ENCODE results near the gene UBE2N. TPM values are rescaled to one million over a fixed set of nuclear protein-coding genes. Genes with fewer than 3 reads are reported as not detected.

UBE2N gene
- total and polyA plus RNA-seq, 2 of the 8 experiments (the other 6 are each of a cell fraction or from before 2014, with no cell fraction given) = 108 to 225 TPM

- no peak overlapping the region for H2BK20ac ChIP-seq (ENCODE audit: low read length)
- POLR2A ChIA-PET (ENCODE audit: partially characterized antibody) = interaction anchor here (1.5 kb wide), 1 partner anchor 14 kb away, joined by 5 read pairs; no protein-coding TSS in a partner anchor
- H3K27ac ChIP-seq (ENCODE audit: low read depth, low read length) = no peak overlapping the region
- no peaks in the 10 kb centered on the region; the same call in 1 of the 2 replicates for H3K23me2 ChIP-seq (ENCODE audit: low read depth, low read length)
- peaks cover 31 to 98% of the 10 kb centered on the region in 2 experiments for H3K79me2 ChIP-seq (ENCODE audit: control insufficient read depth in 1 of 2, insufficient read depth in 2 of 2, low read length in 2 of 2)
- no peak overlapping the region for H3K4me2 ChIP-seq (ENCODE audit: insufficient read depth in 1 of 2, low read depth in 2 of 2, low read length in 2 of 2)
- H3K27me3 ChIP-seq (replicated peaks in 1 of 4; ENCODE audit: control insufficient read depth in 3 of 4, extremely low read depth in 1 of 4, insufficient read depth in 3 of 4, low read length in 3 of 4) = no peaks in the 10 kb centered on the region
- no peak overlapping the region for H3K18ac ChIP-seq (ENCODE audit: extremely low read depth, low read length)
- no peak overlapping the region for H2BK12ac ChIP-seq (ENCODE audit: low read depth, low read length)
- no peak overlapping the region for H3K56ac ChIP-seq (replicated peaks; ENCODE audit: insufficient read length, low read depth, low read length)
- no peak overlapping the region for H4K8ac ChIP-seq (ENCODE audit: extremely low read depth, insufficient read depth, low read length)
- H3K4ac ChIP-seq (replicated peaks; ENCODE audit: insufficient read length, low read depth, low read length) = no peak overlapping the region
- H3K79me1 ChIP-seq (ENCODE audit: low read depth, low read length) = peaks cover 5% of the 10 kb centered on the region; the same call in 1 of the 2 replicates
- H4K5ac ChIP-seq (ENCODE audit: insufficient read length, low read depth, low read length) = no peak overlapping the region
- H2AFZ ChIP-seq (ENCODE audit: low read length) = no peak overlapping the region
- no peak overlapping the region for H2AK5ac ChIP-seq (ENCODE audit: low read depth, low read length)
- H3K23ac ChIP-seq (ENCODE audit: insufficient read length) = no peak overlapping the region
- H3K9me3 ChIP-seq (ENCODE audit: insufficient read depth in 2 of 2, low read depth in 1 of 2, low read length in 1 of 2) = no peaks in the 10 kb centered on the region
- CTCF ChIA-PET (ENCODE audit: partially characterized antibody) = no interaction called here
- 83% methylated on average over 4 of the region's 4 CpGs; no CpG with 5 or more reads in 1 of the 2 experiments for WGBS, 2 experiments (ENCODE audit: extremely low coverage in 1 of 2, insufficient coverage in 1 of 2, insufficient read length in 1 of 2, insufficient replicate concordance in 2 of 2, low coverage in 1 of 2, low lambda C conversion rate in 2 of 2, missing lambda C conversion rate in 1 of 2)
- no peak overlapping the region for H2BK120ac ChIP-seq (replicated peaks; ENCODE audit: low read depth, low read length)
- H4K20me1 ChIP-seq (replicated peaks in 1 of 2; ENCODE audit: control insufficient read depth in 1 of 2, insufficient read depth in 2 of 2, low read length in 2 of 2) = peaks cover 14 to 23% of the 10 kb centered on the region in 2 experiments
- no peak overlapping the region for H4K91ac ChIP-seq (replicated peaks; ENCODE audit: insufficient read length, low read length)
- H3K36me3 ChIP-seq (ENCODE audit: control insufficient read depth in 2 of 4, insufficient read depth in 4 of 4, low read length in 3 of 4) = no peaks in the 10 kb centered on the region
- H3K14ac ChIP-seq (ENCODE audit: insufficient read length) = no peak overlapping the region
- H3K4me3 ChIP-seq (ENCODE audit: extremely low read depth in 1 of 4, insufficient read depth in 2 of 4, low read depth in 3 of 4, low read length in 4 of 4) = no peak overlapping the region
- H3K9ac ChIP-seq (replicated peaks in 1 of 4; ENCODE audit: extremely low read depth in 1 of 4, low read depth in 3 of 4, low read length in 3 of 4) = no peak overlapping the region
- peaks cover 0 to 3% (median under 1%) of the 10 kb centered on the region in 4 experiments; a peak in 3 of 7 replicates for H3K4me1 ChIP-seq (replicated peaks in 1 of 4; ENCODE audit: control insufficient read depth in 3 of 4, insufficient read depth in 4 of 4, low read length in 3 of 4)
- no peak for DNase-seq (ENCODE audit: low read depth in 1 of 2, low spot score in 2 of 2)
- no peak overlapping the region for H2BK5ac ChIP-seq (ENCODE audit: low read depth, low read length)
- no peak overlapping the region for H2BK15ac ChIP-seq (ENCODE audit: low read length)
- no peak for FAIRE-seq
- TF ChIP-seq KDM4A (IDR thresholded peaks at IDR 0.05; ENCODE audit: low read depth, low read length, severe bottlenecking) (no peak), MAFK (IDR thresholded peaks at IDR 0.05; ENCODE audit: low read depth, low read length) (no peak), EZH2 (IDR thresholded peaks at IDR 0.05; ENCODE audit: low read depth, low read length, severe bottlenecking) (no peak), POU5F1 (IDR thresholded peaks at IDR 0.05; ENCODE audit: low read depth, low read length) (no peak), RBBP5 (IDR thresholded peaks at IDR 0.05; ENCODE audit: borderline replicate concordance, low read depth, low read length) (no peak), YY1 (IDR thresholded peaks at IDR 0.05; ENCODE audit: low read depth, low read length) (no peak), ASH2L (IDR thresholded peaks at IDR 0.05; ENCODE audit: low read length) (no peak), CEBPB (IDR thresholded peaks at IDR 0.05; ENCODE audit: low read depth, low read length) (no peak), ATF2 (IDR thresholded peaks at IDR 0.05; ENCODE audit: low read length) (no peak), TCF12 (IDR thresholded peaks at IDR 0.05; ENCODE audit: low read depth, low read length) (no peak), EGR1 (IDR thresholded peaks at IDR 0.05; ENCODE audit: borderline replicate concordance, low read depth, low read length) (no peak), GTF2F1 (IDR thresholded peaks at IDR 0.05; ENCODE audit: borderline replicate concordance, low read depth, low read length) (no peak)
Measured at GRCh38 chr12:93417967-93418480, 23.7 kb downstream of the UBE2N start.
